ENCODE measurements around the gene GRIN3B. TPM values are rescaled to one million over a fixed set of nuclear protein-coding genes. Genes with fewer than 3 reads are reported as not detected.

GRIN3B gene
- total and polyA plus RNA-seq, 2 of the 8 experiments (the other 6 are each of a cell fraction or from before 2014, with no cell fraction given): 0.45 to 1.0 TPM

DNA sequence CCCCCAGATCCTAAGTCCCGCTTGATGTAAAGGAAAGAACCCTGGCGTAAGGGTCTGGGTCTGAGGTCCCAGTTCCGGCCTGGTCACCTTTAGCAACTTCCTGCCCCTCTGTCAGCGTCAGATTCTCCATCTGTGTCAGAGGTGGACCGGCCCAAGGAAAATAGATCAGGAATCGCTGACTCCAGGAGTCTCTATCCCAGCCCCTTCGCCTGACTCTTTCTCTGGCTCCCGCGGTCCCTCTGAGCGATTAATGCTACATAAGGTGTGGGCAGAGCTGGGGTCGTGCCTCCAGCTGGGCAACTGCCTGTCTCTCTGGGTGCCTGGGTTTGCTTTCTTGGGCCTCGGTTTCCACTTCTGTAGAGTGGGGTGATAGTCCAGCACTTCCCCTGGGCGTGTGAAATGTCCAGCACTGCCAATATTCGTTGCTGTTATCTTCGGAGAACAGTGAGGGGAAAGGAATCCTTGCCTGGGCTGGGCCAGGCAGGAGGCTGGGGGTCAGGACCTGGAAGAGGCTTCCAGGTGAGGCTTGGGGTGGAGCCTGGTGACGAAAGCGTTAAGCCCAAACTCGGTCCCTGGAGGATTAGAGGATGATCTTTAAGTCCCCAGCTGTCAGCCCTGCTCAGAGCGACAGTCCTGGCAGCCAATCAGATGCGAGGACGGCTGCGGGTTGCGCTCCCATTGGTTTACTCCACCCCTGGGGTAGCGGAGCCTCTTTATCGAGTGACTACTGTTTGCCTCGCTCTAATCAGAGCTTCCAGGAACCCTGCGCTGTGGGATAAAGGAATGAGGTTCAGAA lies 40.5 kb downstream of the GRIN3B start:
- no peak overlapping the region for H3K14ac ChIP-seq (ENCODE audit: insufficient read length)
- H3K79me1 ChIP-seq (ENCODE audit: low read depth, low read length): no peaks in the 10 kb centered on the region
- H2BK12ac ChIP-seq (ENCODE audit: low read depth, low read length): no peak overlapping the region
- H3K9me3 ChIP-seq (ENCODE audit: insufficient read depth in 2 of 2, low read depth in 1 of 2, low read length in 1 of 2): no peaks in the 10 kb centered on the region
- H2BK120ac ChIP-seq (replicated peaks; ENCODE audit: low read depth, low read length): no peak overlapping the region
- H3K4me3 ChIP-seq (ENCODE audit: extremely low read depth in 1 of 4, insufficient read depth in 2 of 4, low read depth in 3 of 4, low read length in 4 of 4): peak overlapping the region; percentile 53 to 76 (median 64)
- H3K23me2 ChIP-seq (ENCODE audit: low read depth, low read length): peaks cover 10% of the 10 kb centered on the region
- ChIA-PET CTCF (ENCODE audit: partially characterized antibody) (interaction anchor here (0.6 to 4.8 kb wide), 9 partner anchors 11 to 117 kb away, joined by 3 to 27 read pairs (median 4); partner anchors contain the start of gene ARHGAP45), POLR2A (ENCODE audit: partially characterized antibody) (interaction anchor here (0.8 to 16.4 kb wide), 18 partner anchors 10 to 228 kb away, joined by 3 to 509 read pairs (median 6); partner anchors contain the start of genes ARHGAP45, CIRBP, CNN2 and GPX4)
- FAIRE-seq: peak; percentile 86
- H2AK5ac ChIP-seq (ENCODE audit: low read depth, low read length): no peak overlapping the region
- H3K4ac ChIP-seq (replicated peaks; ENCODE audit: insufficient read length, low read depth, low read length): no peak overlapping the region
- H4K8ac ChIP-seq (ENCODE audit: extremely low read depth, insufficient read depth, low read length): no peak overlapping the region
- H2BK5ac ChIP-seq (ENCODE audit: low read depth, low read length): 0 out of 2 replicates have a peak overlapping the region, but pooled peaks have one; percentile 26
- no peak overlapping the region for H3K56ac ChIP-seq (replicated peaks; ENCODE audit: insufficient read length, low read depth, low read length)
- H2BK15ac ChIP-seq (ENCODE audit: low read length): no peak overlapping the region
- H3K79me2 ChIP-seq (ENCODE audit: control insufficient read depth in 1 of 2, insufficient read depth in 2 of 2, low read length in 2 of 2): no peaks in the 10 kb centered on the region
- no peak overlapping the region for H3K23ac ChIP-seq (ENCODE audit: insufficient read length)
- 9% methylated on average over 27 of the region's 27 CpGs; no CpG with 5 or more reads in 1 of the 2 experiments for WGBS, 2 experiments (ENCODE audit: extremely low coverage in 1 of 2, insufficient coverage in 1 of 2, insufficient read length in 1 of 2, insufficient replicate concordance in 2 of 2, low coverage in 1 of 2, low lambda C conversion rate in 2 of 2, missing lambda C conversion rate in 1 of 2)
- H3K27me3 ChIP-seq (replicated peaks in 1 of 4; ENCODE audit: control insufficient read depth in 3 of 4, extremely low read depth in 1 of 4, insufficient read depth in 3 of 4, low read length in 3 of 4): no peaks in the 10 kb centered on the region
- H2BK20ac ChIP-seq (ENCODE audit: low read length): no peak overlapping the region
- H4K20me1 ChIP-seq (replicated peaks in 1 of 2; ENCODE audit: control insufficient read depth in 1 of 2, insufficient read depth in 2 of 2, low read length in 2 of 2): peaks cover 0 to 9% of the 10 kb centered on the region in 2 experiments
- no peak overlapping the region for H2AFZ ChIP-seq (ENCODE audit: low read length)
- peaks cover 0 to 10% (median 9%) of the 10 kb centered on the region in 4 experiments; a peak in 6 of 7 replicates for H3K4me1 ChIP-seq (replicated peaks in 1 of 4; ENCODE audit: control insufficient read depth in 3 of 4, insufficient read depth in 4 of 4, low read length in 3 of 4)
- H3K9ac ChIP-seq (replicated peaks in 1 of 4; ENCODE audit: extremely low read depth in 1 of 4, low read depth in 3 of 4, low read length in 3 of 4): peak overlapping the region in 3 of 4 experiments; percentile 24 to 48 (median 31); a peak in 4 of 7 replicates
- peak overlapping the region; percentile 86 to 90 for H3K4me2 ChIP-seq (ENCODE audit: insufficient read depth in 1 of 2, low read depth in 2 of 2, low read length in 2 of 2)
- H4K5ac ChIP-seq (ENCODE audit: insufficient read length, low read depth, low read length): no peak overlapping the region
- H3K27ac ChIP-seq (ENCODE audit: low read depth, low read length): no peak overlapping the region
- no peak overlapping the region for H4K91ac ChIP-seq (replicated peaks; ENCODE audit: insufficient read length, low read length)
- no peak overlapping the region for H3K18ac ChIP-seq (ENCODE audit: extremely low read depth, low read length)
- H3K36me3 ChIP-seq (ENCODE audit: control insufficient read depth in 2 of 4, insufficient read depth in 4 of 4, low read length in 3 of 4): peaks cover 8 to 23% (median 15%) of the 10 kb centered on the region in 4 experiments
- DNase-seq (ENCODE audit: low read depth in 1 of 2, low spot score in 2 of 2): peak; percentile 91 to 95
- TF ChIP-seq SP4 (IDR thresholded peaks at IDR 0.05; ENCODE audit: low read length): 0 out of 2 replicates have a peak, but pooled peaks have one; percentile 32
- no peak for TF ChIP-seq ASH2L (IDR thresholded peaks at IDR 0.05; ENCODE audit: low read length)
- no peak for TF ChIP-seq BCL11A (IDR thresholded peaks at IDR 0.05; ENCODE audit: low read depth in 2 of 2, low read length in 2 of 2)
- TF ChIP-seq KDM1A (IDR thresholded peaks at IDR 0.05; ENCODE audit: borderline replicate concordance, low read length): peak; percentile 79
- no peak for TF ChIP-seq KDM4A (IDR thresholded peaks at IDR 0.05; ENCODE audit: low read depth, low read length, severe bottlenecking)
- peak; percentile 100 for TF ChIP-seq SP1 (IDR thresholded peaks at IDR 0.05; ENCODE audit: low read depth, low read length)
- no peak for TF ChIP-seq RAD21 (IDR thresholded peaks at IDR 0.05 in 1 of 2, conservative IDR thresholded peaks at IDR 0.05 in 1 of 2; ENCODE audit: low read depth in 2 of 2, low read length in 2 of 2)
- peak; percentile 93 for TF ChIP-seq CHD2 (IDR thresholded peaks at IDR 0.05; ENCODE audit: low read length)
- no peak for TF ChIP-seq TAF7 (optimal IDR thresholded peaks at IDR 0.05; ENCODE audit: borderline replicate concordance, low read depth, low read length)
- no peak for TF ChIP-seq MAFK (IDR thresholded peaks at IDR 0.05; ENCODE audit: low read depth, low read length)
- no peak for TF ChIP-seq ATF3 (IDR thresholded peaks at IDR 0.05; ENCODE audit: insufficient read depth, low read depth, low read length)

Data from H1 (cell line).